Renal pelvis (tissue), 4 donors: ENCODE data around the gene ATG4C. TPM values are rescaled to one million over a fixed set of nuclear protein-coding genes. Genes with fewer than 3 reads are reported as not detected.
A peak's percentile ranks its signal among the peaks of the same experiment; 100 is the strongest.

Experiments used
- DNase-seq: peaks from one replicate; pipeline ENCODE4 v3.0.0-alpha.2; 2013
- polyA plus RNA-seq, 3 donors: library from polyadenylated mRNA; unstranded; fragments of 120-200 nt; gene quantifications; one replicate each; pipeline ENCODE4 v1.2.1, GENCODE V29; 2013; ENCODE audit not compliant: insufficient read length in 3 of 3

Gene ATG4C
- polyA plus RNA-seq, 3 donors: 17.5 to 18.9 (median 17.8) TPM

GRCh38 chr1:62903522-62903921 lies 119.6 kb downstream of the ATG4C start:
- no peak for DNase-seq

- DNase-seq: no peak
Observed at GRCh38 chr1:62903982-62904855, 120.3 kb downstream of the ATG4C start.

GRCh38 chr1:62904856-62905225 lies 120.9 kb downstream of the ATG4C start:
- DNase-seq: no peak

GRCh38 chr1:62905309-62905708 lies 121.4 kb downstream of the ATG4C start:
- peak; percentile 35 for DNase-seq

GRCh38 chr1:62905872-62906271 lies 121.9 kb downstream of the ATG4C start:
- no peak for DNase-seq

- DNase-seq: no peak
Observed at GRCh38 chr1:62906428-62906886, 122.5 kb downstream of the ATG4C start.

- peak; percentile 17 for DNase-seq
Observed at GRCh38 chr1:62908168-62908695, 124.3 kb downstream of the ATG4C start.

- DNase-seq: no peak
Observed at GRCh38 chr1:62912028-62912638, 128.2 kb downstream of the ATG4C start.

Other genes starting within 250 kb of the ATG4C start
- gene ANGPTL3, start 186.6 kb upstream of the ATG4C start, polyA plus RNA-seq: 1 to 10 TPM; 6.2 to 7.8 (median 6.6) TPM
- 10 to 100 TPM; 48.7 to 58.0 (median 56.8) TPM for gene DOCK7, start 95.7 kb upstream of the ATG4C start, polyA plus RNA-seq